NCI-H82 (cell line): Measurements from ENCODE around the gene RIOK1.

Experiments used
- DNase-seq: peaks from one replicate; lab custom pipeline; 2025; lab: John Stamatoyannopoulos, UW

RIOK1 gene

GRCh38 chr6:7409740-7410139 is 20.1 kb downstream of the RIOK1 start:
- DNase-seq: no peak

GRCh38 chr6:7410851-7411250 is 21.2 kb downstream of the RIOK1 start:
- DNase-seq: no peak

GRCh38 chr6:7411328-7411727 is 21.7 kb downstream of the RIOK1 start:
- no peak for DNase-seq

GRCh38 chr6:7413151-7413823 is 23.7 kb downstream of the RIOK1 start:
- DNase-seq: no peak

GRCh38 chr6:7414811-7415210 is 25.2 kb downstream of the RIOK1 start:
- DNase-seq: no peak

GRCh38 chr6:7417684-7418083 is 28.1 kb downstream of the RIOK1 start:
- DNase-seq: no peak

- no peak for DNase-seq
Measured at GRCh38 chr6:7418238-7418905, 28.8 kb downstream of the RIOK1 start.

- DNase-seq: no peak
Measured at GRCh38 chr6:7419065-7419464, 29.5 kb downstream of the RIOK1 start.

- DNase-seq: no peak
Measured at GRCh38 chr6:7421066-7421465, 31.5 kb downstream of the RIOK1 start.

- no peak for DNase-seq
Measured at GRCh38 chr6:7424058-7424457, 34.5 kb downstream of the RIOK1 start.

- DNase-seq: peak; percentile 38
Measured at GRCh38 chr6:7424967-7425807, 35.6 kb downstream of the RIOK1 start.

- no peak for DNase-seq
Measured at GRCh38 chr6:7425808-7426190, 36.2 kb downstream of the RIOK1 start.

- peak; percentile 24 for DNase-seq
Measured at GRCh38 chr6:7426447-7427169, 37.0 kb downstream of the RIOK1 start.

- DNase-seq: no peak
Measured at GRCh38 chr6:7431313-7431673, 41.7 kb downstream of the RIOK1 start.

GRCh38 chr6:7431674-7432390 is 42.2 kb downstream of the RIOK1 start:
- DNase-seq: no peak

- DNase-seq: no peak
Measured at GRCh38 chr6:7432391-7433120, 42.9 kb downstream of the RIOK1 start.

- no peak for DNase-seq
Measured at GRCh38 chr6:7433121-7433617, 43.6 kb downstream of the RIOK1 start.

- DNase-seq: no peak
Measured at GRCh38 chr6:7434672-7435071, 45.1 kb downstream of the RIOK1 start.

- DNase-seq: no peak
Measured at GRCh38 chr6:7438011-7438410, 48.4 kb downstream of the RIOK1 start.

- no peak for DNase-seq
Measured at GRCh38 chr6:7439228-7439627, 49.6 kb downstream of the RIOK1 start.

GRCh38 chr6:7440476-7440875 is 50.9 kb downstream of the RIOK1 start:
- no peak for DNase-seq
